ENCODE data around the gene GUCY1A2. TPM values are rescaled to one million over a fixed set of nuclear protein-coding genes. Genes with fewer than 3 reads are reported as not detected.

Gene GUCY1A2
- total RNA-seq, 1 experiment from 2014 or later: not detected

GRCh38 chr11:107042748-107043147 lies 24.5 kb upstream of the GUCY1A2 start:
- no peak overlapping the region for H3K27ac Mint-ChIP-seq (ENCODE audit: unreplicated experiment)
- ChIA-PET CTCF (no interaction called here), POLR2A (no interaction called here)
- H3K9me3 Mint-ChIP-seq (ENCODE audit: unreplicated experiment): peaks cover 8% of the 10 kb centered on the region
- peaks cover 9% of the 10 kb centered on the region; the same call in 1 of the 2 replicates for H3K9me3 ChIP-seq
- H3K36me3 ChIP-seq (ENCODE audit: control insufficient read depth, insufficient read depth, low read length): no peaks in the 10 kb centered on the region
- no peak overlapping the region for H3K4me3 ChIP-seq (ENCODE audit: low read depth, low read length)
- no peak overlapping the region for H3K4me3 Mint-ChIP-seq (ENCODE audit: unreplicated experiment)
- no peak for TF ChIP-seq CTCF (IDR thresholded peaks at IDR 0.05; ENCODE audit: insufficient read depth in 1 of 2, low read depth in 1 of 2, low read length in 1 of 2, severe bottlenecking in 1 of 2, unreplicated experiment in 1 of 2)
- no peaks in the 10 kb centered on the region for H3K4me1 Mint-ChIP-seq (ENCODE audit: low read depth, unreplicated experiment)
- no peaks in the 10 kb centered on the region for H3K4me1 ChIP-seq
- no peak for DNase-seq
- H3K27me3 Mint-ChIP-seq (ENCODE audit: insufficient read depth, unreplicated experiment): no peaks in the 10 kb centered on the region
- no TSS peak for BruUV-seq (replicated peaks)
- intact Hi-C loops (cut with micrococcal nuclease; ENCODE audit: unreplicated experiment): no loop called here
- no peaks in the 10 kb centered on the region for H3K27me3 ChIP-seq (replicated peaks; ENCODE audit: control insufficient read depth, insufficient read depth, low read length)
- no peaks in the 10 kb centered on the region for H3K36me3 Mint-ChIP-seq (ENCODE audit: insufficient read depth, unreplicated experiment)

- POLR2A ChIA-PET: no interaction called here
- intact Hi-C loops (cut with micrococcal nuclease; ENCODE audit: unreplicated experiment): no loop called here
Observed at GRCh38 chr11:107041088-107041444, 22.8 kb upstream of the GUCY1A2 start.

GRCh38 chr11:107040433-107041087 lies 22.3 kb upstream of the GUCY1A2 start:
- Mint-ChIP-seq H3K9me3 (ENCODE audit: unreplicated experiment) (peaks cover 8% of the 10 kb centered on the region), H3K27ac (ENCODE audit: unreplicated experiment) (no peak overlapping the region), H3K4me3 (ENCODE audit: unreplicated experiment) (no peak overlapping the region), H3K4me1 (ENCODE audit: low read depth, unreplicated experiment) (no peaks in the 10 kb centered on the region), H3K27me3 (ENCODE audit: insufficient read depth, unreplicated experiment) (no peaks in the 10 kb centered on the region), H3K36me3 (ENCODE audit: insufficient read depth, unreplicated experiment) (no peaks in the 10 kb centered on the region)
- BruUV-seq (replicated peaks): no TSS peak
- intact Hi-C loops (cut with micrococcal nuclease; ENCODE audit: unreplicated experiment): no loop called here
- Histone ChIP-seq H3K36me3 (ENCODE audit: control insufficient read depth, insufficient read depth, low read length) (no peaks in the 10 kb centered on the region), H3K4me1 (no peaks in the 10 kb centered on the region), H3K27me3 (replicated peaks; ENCODE audit: control insufficient read depth, insufficient read depth, low read length) (no peaks in the 10 kb centered on the region), H3K9me3 (peaks cover 9% of the 10 kb centered on the region; the same call in 1 of the 2 replicates), H3K4me3 (ENCODE audit: low read depth, low read length) (no peak overlapping the region)
- TF ChIP-seq CTCF (IDR thresholded peaks at IDR 0.05; ENCODE audit: insufficient read depth in 1 of 2, low read depth in 1 of 2, low read length in 1 of 2, severe bottlenecking in 1 of 2, unreplicated experiment in 1 of 2): no peak
- CTCF ChIA-PET: no interaction called here
- DNase-seq: no peak
- POLR2A ChIA-PET: no interaction called here

More at GRCh38 chr11:107041088-107041444, 22.8 kb upstream of the GUCY1A2 start:
- no TSS peak for BruUV-seq (replicated peaks)
- no peaks in the 10 kb centered on the region for H3K4me1 Mint-ChIP-seq (ENCODE audit: low read depth, unreplicated experiment)
- Histone ChIP-seq H3K4me3 (ENCODE audit: low read depth, low read length) (no peak overlapping the region), H3K36me3 (ENCODE audit: control insufficient read depth, insufficient read depth, low read length) (no peaks in the 10 kb centered on the region), H3K27me3 (replicated peaks; ENCODE audit: control insufficient read depth, insufficient read depth, low read length) (no peaks in the 10 kb centered on the region), H3K4me1 (no peaks in the 10 kb centered on the region), H3K9me3 (peaks cover 9% of the 10 kb centered on the region; the same call in 1 of the 2 replicates)
- no peak for TF ChIP-seq CTCF (IDR thresholded peaks at IDR 0.05; ENCODE audit: insufficient read depth in 1 of 2, low read depth in 1 of 2, low read length in 1 of 2, severe bottlenecking in 1 of 2, unreplicated experiment in 1 of 2)
- H3K36me3 Mint-ChIP-seq (ENCODE audit: insufficient read depth, unreplicated experiment): no peaks in the 10 kb centered on the region
- CTCF ChIA-PET: no interaction called here
- H3K27ac Mint-ChIP-seq (ENCODE audit: unreplicated experiment): no peak overlapping the region
- no peak for DNase-seq
- no peak overlapping the region for H3K4me3 Mint-ChIP-seq (ENCODE audit: unreplicated experiment)
- peaks cover 8% of the 10 kb centered on the region for H3K9me3 Mint-ChIP-seq (ENCODE audit: unreplicated experiment)
- H3K27me3 Mint-ChIP-seq (ENCODE audit: insufficient read depth, unreplicated experiment): no peaks in the 10 kb centered on the region
